Inferior parietal cortex (tissue), 1 donor: ENCODE measurements around the gene HDAC4.

Experiments used
- DNase-seq: peaks from one replicate; pipeline ENCODE4 v3.0.0-alpha.2; 2016; ENCODE audit errors: extremely low spot score

HDAC4 gene

GRCh38 chr2:239429473-239430350 is 28.9 kb upstream of the HDAC4 start:
- no peak for DNase-seq

- DNase-seq: no peak
Measured at GRCh38 chr2:239425631-239426030, 24.8 kb upstream of the HDAC4 start.

GRCh38 chr2:239424337-239425045 is 23.7 kb upstream of the HDAC4 start:
- DNase-seq: no peak

GRCh38 chr2:239423551-239423950 is 22.7 kb upstream of the HDAC4 start:
- no peak for DNase-seq

- no peak for DNase-seq
Measured at GRCh38 chr2:239421851-239422250, 21.0 kb upstream of the HDAC4 start.

- no peak for DNase-seq
Measured at GRCh38 chr2:239420082-239420481, 19.3 kb upstream of the HDAC4 start.

- DNase-seq: no peak
Measured at GRCh38 chr2:239418918-239419317, 18.1 kb upstream of the HDAC4 start.

GRCh38 chr2:239412905-239413603 is 12.2 kb upstream of the HDAC4 start:
- no peak for DNase-seq

GRCh38 chr2:239411549-239412319 is 10.9 kb upstream of the HDAC4 start:
- no peak for DNase-seq

GRCh38 chr2:239411117-239411516 is 10.3 kb upstream of the HDAC4 start:
- no peak for DNase-seq

- no peak for DNase-seq
Measured at GRCh38 chr2:239409976-239410375, 9.2 kb upstream of the HDAC4 start.

GRCh38 chr2:239407112-239407511 is 6.3 kb upstream of the HDAC4 start:
- DNase-seq: no peak

- no peak for DNase-seq
Measured at GRCh38 chr2:239406316-239406995, 5.6 kb upstream of the HDAC4 start.

GRCh38 chr2:239405071-239405470 is 4.3 kb upstream of the HDAC4 start:
- DNase-seq: no peak

GRCh38 chr2:239402666-239403065 is 1.8 kb upstream of the HDAC4 start:
- DNase-seq: no peak

GRCh38 chr2:239401881-239402233 is 1.0 kb upstream of the HDAC4 start:
- DNase-seq: peak; percentile 59

- peak; percentile 97 for DNase-seq
Measured at GRCh38 chr2:239401067-239401880, 454 bp upstream of the HDAC4 start.

GRCh38 chr2:239399921-239400595 is 762 bp downstream of the HDAC4 start:
- no peak for DNase-seq

GRCh38 chr2:239399433-239399920 is 1.3 kb downstream of the HDAC4 start:
- DNase-seq: peak; percentile 40

GRCh38 chr2:239398521-239398921 is 2.3 kb downstream of the HDAC4 start:
- no peak for DNase-seq
